Liver (tissue), 9 donors: ENCODE data around the gene NAPSA. TPM values are rescaled to one million over a fixed set of nuclear protein-coding genes. Genes with fewer than 3 reads are reported as not detected.

Experiments
- DNase-seq: peaks from one replicate; pipeline ENCODE4 v3.0.0-alpha.2; 2017; ENCODE audit warnings: low spot score
- H3K27ac ChIP-seq, 2 donors: one replicate each; pipeline ENCODE4 v1.7.0; 2013; ENCODE audit warnings: inconsistent platforms in 2 of 2, low read length in 2 of 2, control low read depth in 1 of 2, low read depth in 1 of 2, mild to moderate bottlenecking in 1 of 2
- H3K27me3 ChIP-seq, 4 donors: one replicate each; pipeline versions ENCODE4 v1.6.1 to v1.7.0; 2013; ENCODE audit warnings: low read length in 3 of 4, inconsistent platforms in 1 of 4, mild to moderate bottlenecking in 1 of 4, moderate library complexity in 1 of 4; ENCODE audit not compliant: control insufficient read depth in 4 of 4, insufficient read depth in 4 of 4
- H3K36me3 ChIP-seq, 4 donors: one replicate each; pipeline versions ENCODE4 v1.6.1 to v1.7.0; 2013; ENCODE audit warnings: low read length in 3 of 4, mild to moderate bottlenecking in 3 of 4, low read depth in 1 of 4, moderate library complexity in 1 of 4; ENCODE audit not compliant: control insufficient read depth in 4 of 4, insufficient read depth in 3 of 4
- H3K4me1 ChIP-seq, 4 donors: one replicate each; pipeline versions ENCODE4 v1.6.1 to v1.7.0; 2013; ENCODE audit warnings: low read length in 3 of 4, mild to moderate bottlenecking in 3 of 4, moderate library complexity in 1 of 4; ENCODE audit not compliant: control insufficient read depth in 4 of 4, insufficient read depth in 4 of 4
- H3K4me3 ChIP-seq, 3 donors: one replicate each; pipeline versions ENCODE4 v1.6.1 to v1.7.0; 2013; ENCODE audit warnings: low read length in 3 of 3, control low read depth in 1 of 3, low read depth in 1 of 3, mild to moderate bottlenecking in 1 of 3
- H3K9ac ChIP-seq, 2 donors: one replicate each; pipeline ENCODE4 v1.7.0; 2013; ENCODE audit warnings: low read length in 2 of 2, mild to moderate bottlenecking in 2 of 2, moderate library complexity in 2 of 2, control low read depth in 1 of 2, low read depth in 1 of 2
- H3K9me3 ChIP-seq, 4 donors: one replicate each; pipeline versions ENCODE4 v1.6.1 to v1.7.0; 2013; ENCODE audit warnings: low read length in 3 of 4; ENCODE audit not compliant: control insufficient read depth in 4 of 4
- EGR1 ChIP-seq, 2 donors: IDR thresholded peaks; 2 replicates each; pipeline ENCODE4 v1.6.1; 2016 to 2018; ENCODE audit warnings: antibody characterized with exemption in 2 of 2, low read depth in 2 of 2
- FOXA2 ChIP-seq: IDR thresholded peaks from 2 replicates; pipeline ENCODE4 v1.6.1; 2016; ENCODE audit warnings: antibody characterized with exemption
- GABPA ChIP-seq, 2 donors: IDR thresholded peaks in 1 of 2; conservative IDR thresholded peaks in 1 of 2; 2 replicates each; pipeline ENCODE4 v1.6.1; 2016; ENCODE audit warnings: antibody characterized with exemption in 2 of 2, mild to moderate bottlenecking in 1 of 2, moderate library complexity in 1 of 2
- HNF4A ChIP-seq, 2 donors: conservative IDR thresholded peaks; 2 replicates each; pipeline ENCODE4 v1.6.1; 2016; ENCODE audit warnings: antibody characterized with exemption in 2 of 2, mild to moderate bottlenecking in 2 of 2
- JUND ChIP-seq, 2 donors: IDR thresholded peaks; 2 replicates each; pipeline ENCODE4 v1.6.1; 2016; ENCODE audit warnings: antibody characterized with exemption in 2 of 2
- NR2F2 ChIP-seq: IDR thresholded peaks from 2 replicates; pipeline ENCODE4 v1.6.1; 2016; ENCODE audit warnings: antibody characterized with exemption
- RAD21 ChIP-seq, 2 donors: IDR thresholded peaks; 2 replicates each; pipeline ENCODE4 v1.6.1; 2016; ENCODE audit warnings: antibody characterized with exemption in 2 of 2, mild to moderate bottlenecking in 2 of 2
- RXRA ChIP-seq, 2 donors: IDR thresholded peaks; 2 replicates each; pipeline ENCODE4 v1.6.1; 2017 to 2018; ENCODE audit warnings: antibody characterized with exemption in 2 of 2, mild to moderate bottlenecking in 1 of 2
- SP1 ChIP-seq: IDR thresholded peaks from 2 replicates; pipeline ENCODE4 v1.6.1; 2018; ENCODE audit warnings: antibody characterized with exemption, mild to moderate bottlenecking
- TAF1 ChIP-seq: conservative IDR thresholded peaks from 2 replicates; pipeline ENCODE4 v1.6.1; 2016; ENCODE audit warnings: antibody characterized with exemption, mild to moderate bottlenecking
- YY1 ChIP-seq: IDR thresholded peaks from 2 replicates; pipeline ENCODE4 v1.6.1; 2016; ENCODE audit warnings: antibody characterized with exemption, mild to moderate bottlenecking
- WGBS: extraction: QIAGEN DNeasy Blood & Tissue Kit; methylation state at CpG from one replicate; pipeline ENCODE4 v1.1.7; 2013; 5-methylcytosine and 5-hydroxymethylcytosine counted together
- polyA plus RNA-seq, 2 donors: library from polyadenylated mRNA; stranded (reverse) in 1 of 2; unstranded in 1 of 2; fragments of 200-250 nt in 1 of 2; fragments of >200 nt in 1 of 2; fragmentation: Nextera tagmentation in 1 of 2; extraction: Ambion mirVana in 1 of 2; gene quantifications; one replicate each; pipeline versions ENCODE4 v1.2.1 to v1.2.3, GENCODE V29; 2013 to 2015
- total RNA-seq, 2 donors: library from RNA; depleted of rRNA; stranded (reverse); fragments of >200 nt; gene quantifications; one replicate each; pipeline ENCODE4 v1.2.3, GENCODE V29; 2014
- TF ChIP-seq, protein P1 (sequence below): IDR thresholded peaks from 2 replicates; pipeline ENCODE4 v1.6.1; 2016; ENCODE audit warnings: antibody characterized with exemption, mild to moderate bottlenecking
- TF ChIP-seq, protein P2 (sequence below): fragments of 150-350 bp; IDR thresholded peaks from 2 replicates; pipeline ENCODE4 v1.5.1; 2017; ENCODE audit warnings: improper control_type of control experiment, low read depth, low read length; ENCODE audit not compliant: missing input control
- TF ChIP-seq, protein P3 (sequence below): IDR thresholded peaks from 2 replicates; pipeline ENCODE4 v1.6.1; 2016; ENCODE audit warnings: antibody characterized with exemption
- TF ChIP-seq, protein P4 (sequence below): IDR thresholded peaks from 2 replicates; pipeline ENCODE4 v1.6.1; 2016; ENCODE audit warnings: antibody characterized with exemption
- donor health status: healthy.
- donor health status: healthy.
- donor health status: healthy.
- donor health status: healthy.
- donor health status: healthy.

The NAPSA gene
- total and polyA plus RNA-seq, 4 donors, result 0.28 to 0.74 (median 0.54) TPM

DNA sequence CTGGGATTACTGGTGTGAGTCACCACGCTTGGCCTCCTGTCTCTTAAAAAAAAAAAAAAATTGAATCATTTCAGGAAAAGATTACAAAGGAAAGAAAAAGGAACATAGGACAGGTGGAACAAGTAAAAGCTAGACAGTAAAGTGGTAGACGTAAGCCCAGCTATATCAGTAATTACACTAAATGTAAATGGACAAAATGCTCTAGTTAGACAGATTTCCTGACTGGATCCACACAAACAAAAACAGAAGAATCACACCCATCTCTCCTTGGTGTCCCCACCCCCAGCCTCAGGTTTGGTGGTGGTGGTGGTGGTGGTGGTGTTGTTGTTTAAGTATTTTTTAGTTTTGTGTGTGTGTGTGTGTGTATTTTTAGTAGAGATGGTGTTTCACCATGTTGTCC, 47.0 kb upstream of the NAPSA start:
- Histone ChIP-seq H3K9ac (no peak overlapping the region), H3K4me3 (no peak overlapping the region), H3K4me1 (no peaks in the 10 kb centered on the region), H3K27ac (no peak overlapping the region), H3K9me3 (no peaks in the 10 kb centered on the region), H3K36me3 (peaks cover 0 to 4% (median 1%) of the 10 kb centered on the region in 4 donors), H3K27me3 (no peaks in the 10 kb centered on the region)
- WGBS, result over 99% methylated on average over 2 of the region's 2 CpGs
- no peak for TF ChIP-seq FOXA2
- TF ChIP-seq GABPA (IDR thresholded peaks at IDR 0.05 in 1 of 2, conservative IDR thresholded peaks at IDR 0.05 in 1 of 2), result no peak
- TF ChIP-seq EGR1 (IDR thresholded peaks at IDR 0.05; ENCODE audit: low read depth in 2 of 2), result no peak
- TF ChIP-seq, protein P1, sequence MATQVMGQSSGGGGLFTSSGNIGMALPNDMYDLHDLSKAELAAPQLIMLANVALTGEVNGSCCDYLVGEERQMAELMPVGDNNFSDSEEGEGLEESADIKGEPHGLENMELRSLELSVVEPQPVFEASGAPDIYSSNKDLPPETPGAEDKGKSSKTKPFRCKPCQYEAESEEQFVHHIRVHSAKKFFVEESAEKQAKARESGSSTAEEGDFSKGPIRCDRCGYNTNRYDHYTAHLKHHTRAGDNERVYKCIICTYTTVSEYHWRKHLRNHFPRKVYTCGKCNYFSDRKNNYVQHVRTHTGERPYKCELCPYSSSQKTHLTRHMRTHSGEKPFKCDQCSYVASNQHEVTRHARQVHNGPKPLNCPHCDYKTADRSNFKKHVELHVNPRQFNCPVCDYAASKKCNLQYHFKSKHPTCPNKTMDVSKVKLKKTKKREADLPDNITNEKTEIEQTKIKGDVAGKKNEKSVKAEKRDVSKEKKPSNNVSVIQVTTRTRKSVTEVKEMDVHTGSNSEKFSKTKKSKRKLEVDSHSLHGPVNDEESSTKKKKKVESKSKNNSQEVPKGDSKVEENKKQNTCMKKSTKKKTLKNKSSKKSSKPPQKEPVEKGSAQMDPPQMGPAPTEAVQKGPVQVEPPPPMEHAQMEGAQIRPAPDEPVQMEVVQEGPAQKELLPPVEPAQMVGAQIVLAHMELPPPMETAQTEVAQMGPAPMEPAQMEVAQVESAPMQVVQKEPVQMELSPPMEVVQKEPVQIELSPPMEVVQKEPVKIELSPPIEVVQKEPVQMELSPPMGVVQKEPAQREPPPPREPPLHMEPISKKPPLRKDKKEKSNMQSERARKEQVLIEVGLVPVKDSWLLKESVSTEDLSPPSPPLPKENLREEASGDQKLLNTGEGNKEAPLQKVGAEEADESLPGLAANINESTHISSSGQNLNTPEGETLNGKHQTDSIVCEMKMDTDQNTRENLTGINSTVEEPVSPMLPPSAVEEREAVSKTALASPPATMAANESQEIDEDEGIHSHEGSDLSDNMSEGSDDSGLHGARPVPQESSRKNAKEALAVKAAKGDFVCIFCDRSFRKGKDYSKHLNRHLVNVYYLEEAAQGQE, result no peak
- TF ChIP-seq RAD21 (IDR thresholded peaks at IDR 0.05), result no peak
- DNase-seq, result no peak

DNA sequence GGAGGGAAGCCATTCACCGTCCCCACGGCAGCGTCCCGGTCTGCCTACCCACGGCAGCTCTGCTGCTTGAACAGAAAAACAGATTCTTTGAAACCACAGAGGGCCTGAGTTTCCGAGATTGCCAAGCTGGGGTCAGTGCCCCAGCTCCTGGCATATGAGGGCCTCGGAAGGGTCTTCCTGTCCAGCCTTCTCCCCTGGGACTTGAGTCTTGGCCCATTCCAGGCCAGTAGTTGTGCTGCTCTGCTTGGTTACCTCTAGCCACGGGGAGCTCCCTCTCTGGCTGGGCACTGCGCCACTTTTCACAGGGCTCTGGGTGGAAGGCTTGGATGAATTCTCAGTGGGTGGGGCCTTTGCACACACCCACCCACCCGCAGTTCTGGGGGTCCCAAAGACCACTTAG, 44.7 kb upstream of the NAPSA start:
- H3K27me3 ChIP-seq, result no peaks in the 10 kb centered on the region

More for the DNA sequence above, 44.7 kb upstream of the NAPSA start:
- DNase-seq, result no peak
- no peaks in the 10 kb centered on the region for H3K9me3 ChIP-seq
- peaks cover 0 to 6% (median 1%) of the 10 kb centered on the region in 4 donors for H3K36me3 ChIP-seq
- no peak overlapping the region for H3K9ac ChIP-seq
- H3K27ac ChIP-seq, result no peak overlapping the region
- H3K4me1 ChIP-seq, result no peaks in the 10 kb centered on the region
- TF ChIP-seq, protein P2, sequence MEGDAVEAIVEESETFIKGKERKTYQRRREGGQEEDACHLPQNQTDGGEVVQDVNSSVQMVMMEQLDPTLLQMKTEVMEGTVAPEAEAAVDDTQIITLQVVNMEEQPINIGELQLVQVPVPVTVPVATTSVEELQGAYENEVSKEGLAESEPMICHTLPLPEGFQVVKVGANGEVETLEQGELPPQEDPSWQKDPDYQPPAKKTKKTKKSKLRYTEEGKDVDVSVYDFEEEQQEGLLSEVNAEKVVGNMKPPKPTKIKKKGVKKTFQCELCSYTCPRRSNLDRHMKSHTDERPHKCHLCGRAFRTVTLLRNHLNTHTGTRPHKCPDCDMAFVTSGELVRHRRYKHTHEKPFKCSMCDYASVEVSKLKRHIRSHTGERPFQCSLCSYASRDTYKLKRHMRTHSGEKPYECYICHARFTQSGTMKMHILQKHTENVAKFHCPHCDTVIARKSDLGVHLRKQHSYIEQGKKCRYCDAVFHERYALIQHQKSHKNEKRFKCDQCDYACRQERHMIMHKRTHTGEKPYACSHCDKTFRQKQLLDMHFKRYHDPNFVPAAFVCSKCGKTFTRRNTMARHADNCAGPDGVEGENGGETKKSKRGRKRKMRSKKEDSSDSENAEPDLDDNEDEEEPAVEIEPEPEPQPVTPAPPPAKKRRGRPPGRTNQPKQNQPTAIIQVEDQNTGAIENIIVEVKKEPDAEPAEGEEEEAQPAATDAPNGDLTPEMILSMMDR, result no peak
- TF ChIP-seq, protein P3, sequence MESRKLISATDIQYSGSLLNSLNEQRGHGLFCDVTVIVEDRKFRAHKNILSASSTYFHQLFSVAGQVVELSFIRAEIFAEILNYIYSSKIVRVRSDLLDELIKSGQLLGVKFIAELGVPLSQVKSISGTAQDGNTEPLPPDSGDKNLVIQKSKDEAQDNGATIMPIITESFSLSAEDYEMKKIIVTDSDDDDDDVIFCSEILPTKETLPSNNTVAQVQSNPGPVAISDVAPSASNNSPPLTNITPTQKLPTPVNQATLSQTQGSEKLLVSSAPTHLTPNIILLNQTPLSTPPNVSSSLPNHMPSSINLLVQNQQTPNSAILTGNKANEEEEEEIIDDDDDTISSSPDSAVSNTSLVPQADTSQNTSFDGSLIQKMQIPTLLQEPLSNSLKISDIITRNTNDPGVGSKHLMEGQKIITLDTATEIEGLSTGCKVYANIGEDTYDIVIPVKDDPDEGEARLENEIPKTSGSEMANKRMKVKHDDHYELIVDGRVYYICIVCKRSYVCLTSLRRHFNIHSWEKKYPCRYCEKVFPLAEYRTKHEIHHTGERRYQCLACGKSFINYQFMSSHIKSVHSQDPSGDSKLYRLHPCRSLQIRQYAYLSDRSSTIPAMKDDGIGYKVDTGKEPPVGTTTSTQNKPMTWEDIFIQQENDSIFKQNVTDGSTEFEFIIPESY, result no peak
- TF ChIP-seq NR2F2 (no peak), FOXA2 (no peak), JUND (IDR thresholded peaks at IDR 0.05) (no peak), RAD21 (IDR thresholded peaks at IDR 0.05) (no peak), HNF4A (conservative IDR thresholded peaks at IDR 0.05) (no peak), GABPA (IDR thresholded peaks at IDR 0.05 in 1 of 2, conservative IDR thresholded peaks at IDR 0.05 in 1 of 2) (no peak), YY1 (no peak), TAF1 (no peak), RXRA (IDR thresholded peaks at IDR 0.05) (no peak), SP1 (no peak), EGR1 (IDR thresholded peaks at IDR 0.05; ENCODE audit: low read depth in 2 of 2) (no peak)
- TF ChIP-seq, protein P1, result no peak
- TF ChIP-seq, protein P4, sequence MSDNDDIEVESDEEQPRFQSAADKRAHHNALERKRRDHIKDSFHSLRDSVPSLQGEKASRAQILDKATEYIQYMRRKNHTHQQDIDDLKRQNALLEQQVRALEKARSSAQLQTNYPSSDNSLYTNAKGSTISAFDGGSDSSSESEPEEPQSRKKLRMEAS, result no peak
- 88% methylated on average over 10 of the region's 10 CpGs for WGBS
- no peak overlapping the region for H3K4me3 ChIP-seq
